ENCODE measurements around the gene ACSS1.

The ACSS1 gene

DNA sequence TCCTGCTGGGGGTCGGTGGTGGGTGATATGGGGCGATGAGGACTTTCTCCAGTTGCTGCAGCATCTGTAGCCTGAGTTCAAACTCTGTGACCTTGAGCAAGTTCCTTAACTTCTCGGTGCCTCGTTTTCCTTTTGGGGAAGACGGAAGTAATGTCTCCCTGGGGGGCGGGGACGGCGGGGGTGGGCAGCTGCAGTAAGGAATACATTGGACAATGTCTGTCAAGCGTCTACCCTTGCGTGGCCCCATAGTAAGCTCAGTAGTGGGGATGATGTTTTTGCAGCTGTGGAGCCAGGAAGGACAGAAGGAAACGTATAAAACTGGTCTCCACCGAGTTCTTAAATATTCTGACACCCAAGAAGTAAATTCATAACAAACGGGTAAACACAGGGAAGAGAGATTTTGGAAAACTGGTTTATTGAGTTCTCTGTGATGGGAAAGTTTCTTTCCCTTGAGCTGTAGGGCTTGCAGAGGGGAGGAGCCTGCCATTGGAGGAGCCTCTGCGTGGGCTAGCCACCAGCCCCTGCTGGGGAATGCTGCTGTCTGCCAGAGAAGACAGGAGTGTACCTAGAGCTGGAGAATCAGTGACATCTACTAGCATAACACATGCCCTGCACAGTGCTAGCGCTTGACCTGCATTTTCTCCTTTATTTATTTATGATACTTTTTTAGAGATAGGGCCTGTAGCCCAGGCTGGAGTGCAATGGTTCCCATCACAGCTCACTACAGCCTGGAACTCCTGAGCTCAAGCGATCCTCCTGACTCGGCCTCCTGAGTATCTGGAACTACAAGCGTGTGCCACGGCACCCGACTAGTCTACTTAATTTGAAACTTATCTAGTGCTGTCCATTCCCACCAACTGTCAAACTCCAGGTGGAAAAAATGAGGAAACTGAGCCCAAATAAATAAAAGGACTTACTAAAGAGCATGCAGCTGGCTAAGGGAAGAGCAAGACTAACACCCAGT, 1.2 kb upstream of the ACSS1 start:
- no peak for ATAC-seq

DNA sequence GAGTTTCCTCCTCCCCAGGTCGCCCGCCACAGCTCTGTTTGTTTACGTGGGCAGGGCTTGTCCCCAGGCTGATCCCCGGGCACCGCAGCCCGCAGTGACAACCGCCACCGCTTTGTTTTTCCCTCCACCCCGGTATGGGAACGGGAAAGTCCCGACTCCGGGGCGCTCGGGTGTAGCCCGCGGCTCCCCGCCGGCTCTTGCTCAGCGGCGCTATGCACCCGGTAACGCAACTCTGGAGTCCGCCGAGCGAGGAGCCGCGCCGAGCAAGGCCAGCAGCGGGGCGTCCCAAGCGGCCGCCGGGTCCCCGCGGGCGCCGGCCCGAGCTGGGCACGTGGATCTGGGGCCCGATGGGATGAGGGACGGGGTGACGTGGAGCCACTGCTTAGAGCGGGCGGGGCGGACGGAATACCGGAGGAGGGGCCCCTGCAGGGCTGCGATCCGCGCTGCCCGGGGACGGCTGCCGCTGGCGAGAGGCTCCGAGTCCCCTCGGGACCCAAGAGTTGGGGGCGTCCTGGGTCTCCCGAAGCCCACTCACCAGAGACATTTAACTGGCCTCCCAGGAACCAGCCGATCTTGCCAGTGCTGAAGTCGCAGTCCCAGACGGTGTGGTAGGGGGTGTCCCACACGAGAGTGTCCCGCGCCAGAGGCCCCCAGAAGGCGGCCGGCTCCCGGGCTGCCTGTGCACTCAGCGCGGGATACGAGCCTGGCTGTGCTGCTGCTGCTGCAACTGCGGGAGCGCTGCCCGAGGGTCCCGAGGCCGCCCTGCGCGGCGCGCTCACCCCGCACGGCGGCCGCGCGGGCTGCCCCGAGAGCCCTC, 497 bp downstream of the ACSS1 start:
- ATAC-seq, result peak; percentile 37 to 42

DNA sequence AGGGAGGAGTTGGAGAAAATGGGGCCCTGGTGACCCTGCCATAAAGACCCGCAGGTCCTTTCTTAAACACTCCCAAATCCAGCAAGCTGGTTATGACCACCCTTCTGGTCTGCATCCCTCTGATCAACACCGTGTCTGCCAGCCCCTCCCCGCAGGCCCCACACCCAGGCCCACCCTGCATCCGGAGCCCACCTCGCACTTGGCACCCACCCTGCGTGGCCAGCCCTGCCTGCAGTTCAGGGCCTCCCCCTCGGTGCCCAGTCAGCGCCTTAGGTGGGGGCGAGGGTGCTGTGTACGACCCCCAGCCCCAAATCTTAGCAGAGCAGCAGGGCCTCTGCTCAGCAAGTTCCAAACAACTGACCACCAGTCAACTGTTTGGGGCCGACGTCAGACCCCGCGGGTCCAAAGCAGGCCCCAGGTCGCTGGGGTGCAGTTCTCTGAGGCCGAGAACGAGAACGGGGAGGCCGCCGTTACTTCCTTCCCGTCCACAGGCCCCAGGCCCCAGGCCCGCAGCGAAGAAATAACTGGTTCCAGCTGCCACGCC, 1.2 kb downstream of the ACSS1 start:
- ATAC-seq, result no peak

DNA sequence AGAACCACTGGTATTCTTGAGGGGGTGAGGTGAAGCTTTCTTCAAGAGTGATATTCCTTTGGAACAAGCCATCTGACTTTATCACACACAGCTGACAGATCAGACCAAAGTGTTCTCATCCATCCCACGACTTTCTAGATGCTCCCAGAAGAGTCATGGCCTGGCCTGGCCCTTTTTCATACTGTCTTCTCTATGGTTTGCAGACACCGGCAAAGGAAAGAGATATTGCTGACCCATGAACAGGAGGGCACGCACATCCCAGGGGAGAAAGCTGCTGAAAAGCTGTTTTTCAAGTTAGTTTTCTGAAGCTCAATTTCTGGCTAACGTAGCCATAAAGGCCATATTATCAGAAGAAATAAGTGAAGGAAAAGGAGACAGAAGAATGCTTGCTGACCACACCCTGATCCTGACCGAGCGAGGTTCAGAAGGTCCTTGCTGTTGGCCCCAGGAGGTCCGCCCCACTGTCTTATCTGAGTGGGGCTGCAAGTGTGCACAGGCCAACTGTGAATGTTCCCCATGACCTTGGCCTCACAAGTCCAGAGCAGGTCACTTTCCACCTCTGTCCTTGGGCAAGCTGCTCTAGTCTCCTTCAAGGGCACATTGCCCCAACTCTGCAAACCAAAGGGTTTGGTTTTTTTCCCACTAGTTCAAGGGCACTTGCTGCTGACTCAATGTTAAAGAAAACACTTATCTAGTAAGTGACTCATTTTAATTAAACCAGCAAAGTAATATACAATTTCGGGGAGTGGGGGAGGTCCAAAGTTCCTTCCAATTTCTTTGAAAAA, 2.0 kb downstream of the ACSS1 start:
- peak in 1 of 2 donors; percentile 42 for ATAC-seq

DNA sequence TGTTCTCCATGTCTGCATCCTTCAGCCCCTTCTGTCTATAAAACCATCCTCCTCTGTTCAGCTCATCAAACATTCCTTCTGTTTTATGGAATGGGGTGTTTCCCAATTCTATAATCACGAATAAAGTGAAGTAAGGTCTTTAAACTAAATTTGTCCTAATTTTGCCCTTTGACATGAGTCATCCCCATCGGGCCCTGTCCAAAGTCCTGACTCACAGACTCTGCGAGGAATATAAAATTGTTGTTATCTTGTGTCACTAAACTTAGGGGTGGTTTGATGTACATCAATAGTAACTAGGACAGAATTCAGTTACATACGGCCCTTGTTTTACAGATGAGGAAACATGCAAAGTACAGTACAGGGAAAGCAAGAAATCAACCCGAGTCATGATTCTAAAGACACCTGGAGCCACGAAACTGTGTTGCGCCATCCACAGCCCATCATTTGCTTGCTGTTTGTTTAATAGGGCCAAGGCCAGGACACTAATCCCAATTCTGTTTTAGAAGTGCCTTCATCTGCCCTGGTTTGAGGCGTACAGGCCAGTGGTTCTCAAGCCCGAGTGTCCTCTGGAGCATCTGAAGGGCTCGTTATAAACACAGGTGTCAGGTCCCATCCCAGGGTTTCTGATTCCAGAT, 2.8 kb downstream of the ACSS1 start:
- no peak for ATAC-seq

DNA sequence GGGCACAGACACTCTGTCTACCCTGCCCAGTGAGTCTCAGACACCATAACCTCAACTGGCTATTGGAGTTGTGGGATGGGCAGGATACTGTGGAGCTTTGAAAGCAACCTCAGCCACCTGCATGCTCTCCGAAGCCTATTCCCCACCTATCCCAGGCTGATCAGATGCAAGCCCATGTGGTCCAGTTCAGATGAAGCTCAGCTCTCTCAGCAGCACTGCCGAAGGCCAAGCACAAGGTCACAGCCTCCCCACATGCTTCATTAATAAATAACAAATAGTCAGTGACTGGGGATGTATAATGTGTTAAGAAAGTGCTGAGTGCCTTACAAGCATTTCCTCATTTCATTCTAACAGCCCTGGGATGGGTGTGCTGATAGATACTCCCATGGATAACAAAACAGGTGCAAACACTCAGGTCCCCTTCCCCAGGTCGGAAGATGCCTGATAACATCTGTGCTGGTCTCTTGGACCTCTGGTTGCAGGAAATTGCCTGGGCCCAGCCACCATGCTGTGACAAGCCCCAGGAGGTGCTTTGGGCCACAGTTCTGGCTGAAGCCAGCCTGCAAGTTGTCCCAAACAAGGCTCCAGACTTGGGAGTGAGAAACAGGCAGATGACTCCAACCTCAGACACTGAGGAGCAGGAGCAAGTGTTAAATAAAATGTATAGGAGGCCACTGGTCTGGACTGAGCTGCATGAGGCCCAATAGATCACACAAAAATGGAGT, 3.7 kb downstream of the ACSS1 start:
- no peak for ATAC-seq

DNA sequence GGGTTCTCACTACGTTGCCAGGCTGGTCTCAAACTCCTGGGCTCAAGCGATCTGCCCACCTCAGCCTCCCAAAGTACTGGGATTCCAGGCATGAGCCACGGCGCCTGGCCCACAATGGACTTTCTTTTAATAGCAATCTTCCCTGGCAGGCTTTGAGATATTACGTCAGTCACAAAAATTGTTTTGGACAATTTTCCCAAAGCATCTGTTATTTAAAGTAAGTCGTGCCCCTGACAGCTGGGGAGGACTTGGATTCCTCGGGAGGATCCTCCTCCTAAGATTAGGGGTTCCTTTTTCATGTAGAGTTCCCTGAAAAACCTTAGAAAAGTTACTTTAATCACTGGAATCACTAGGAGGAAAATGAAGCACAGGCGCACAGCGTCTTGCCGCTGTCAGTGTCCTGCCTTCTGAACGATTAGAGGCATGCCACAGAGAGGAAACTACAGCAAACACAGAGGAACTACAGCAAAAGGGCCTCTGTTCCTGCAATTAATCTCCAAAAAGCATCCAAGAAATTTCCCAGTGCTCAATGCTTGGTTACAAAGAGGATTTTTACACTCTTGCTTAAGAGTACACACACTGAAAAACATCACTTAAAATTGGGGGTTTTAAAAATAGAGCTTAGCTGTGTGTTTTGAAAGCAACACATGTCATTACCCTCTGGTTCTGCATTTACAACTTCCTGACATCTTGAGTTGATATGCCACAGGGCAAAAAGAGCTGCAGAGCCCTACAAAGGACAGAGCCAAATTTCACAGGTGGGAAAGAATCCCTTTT, 4.5 kb downstream of the ACSS1 start:
- no peak for ATAC-seq

DNA sequence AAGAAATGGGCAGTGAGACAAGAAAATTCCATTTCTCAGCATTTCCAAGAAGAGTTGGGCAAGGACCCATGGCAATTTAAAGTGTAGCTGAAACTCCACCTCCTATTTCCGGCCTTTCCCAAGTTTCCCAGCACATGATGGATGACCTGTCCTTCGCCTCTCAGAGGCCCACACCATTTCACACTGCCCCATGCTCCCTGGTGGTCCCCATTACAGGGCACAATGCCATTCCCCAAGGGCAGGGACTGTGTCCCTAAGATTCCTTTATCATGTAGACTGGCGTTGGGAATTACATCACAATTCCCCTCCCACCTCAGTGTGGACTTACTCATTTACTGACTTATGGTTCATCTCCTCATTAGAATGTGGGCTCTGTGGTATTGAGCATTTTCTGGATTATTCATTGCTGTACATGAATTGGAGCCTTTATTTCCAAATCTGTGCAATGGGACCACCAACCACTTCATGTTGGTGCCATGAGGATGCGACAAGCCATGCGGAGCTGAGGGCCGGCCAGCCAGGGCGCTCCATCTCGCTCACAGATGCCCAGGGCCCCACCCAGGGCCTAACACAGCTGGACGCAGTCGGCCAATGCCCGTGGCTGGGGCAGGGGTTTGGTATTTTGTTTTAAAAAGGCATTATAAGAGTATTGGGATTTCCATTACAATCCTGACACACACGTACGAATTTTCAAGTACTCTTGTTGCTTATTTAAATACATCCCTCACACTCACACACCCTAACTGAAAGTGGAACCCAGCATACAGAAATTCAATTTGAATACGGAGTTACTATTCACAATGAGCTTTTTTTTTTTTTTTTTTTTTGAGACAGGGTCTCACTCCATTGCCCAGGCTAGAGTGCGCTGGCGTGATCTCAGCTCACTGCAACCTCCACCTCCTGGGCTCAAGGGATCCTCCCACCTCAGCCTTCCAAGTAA, 5.4 kb downstream of the ACSS1 start:
- ATAC-seq, result no peak

DNA sequence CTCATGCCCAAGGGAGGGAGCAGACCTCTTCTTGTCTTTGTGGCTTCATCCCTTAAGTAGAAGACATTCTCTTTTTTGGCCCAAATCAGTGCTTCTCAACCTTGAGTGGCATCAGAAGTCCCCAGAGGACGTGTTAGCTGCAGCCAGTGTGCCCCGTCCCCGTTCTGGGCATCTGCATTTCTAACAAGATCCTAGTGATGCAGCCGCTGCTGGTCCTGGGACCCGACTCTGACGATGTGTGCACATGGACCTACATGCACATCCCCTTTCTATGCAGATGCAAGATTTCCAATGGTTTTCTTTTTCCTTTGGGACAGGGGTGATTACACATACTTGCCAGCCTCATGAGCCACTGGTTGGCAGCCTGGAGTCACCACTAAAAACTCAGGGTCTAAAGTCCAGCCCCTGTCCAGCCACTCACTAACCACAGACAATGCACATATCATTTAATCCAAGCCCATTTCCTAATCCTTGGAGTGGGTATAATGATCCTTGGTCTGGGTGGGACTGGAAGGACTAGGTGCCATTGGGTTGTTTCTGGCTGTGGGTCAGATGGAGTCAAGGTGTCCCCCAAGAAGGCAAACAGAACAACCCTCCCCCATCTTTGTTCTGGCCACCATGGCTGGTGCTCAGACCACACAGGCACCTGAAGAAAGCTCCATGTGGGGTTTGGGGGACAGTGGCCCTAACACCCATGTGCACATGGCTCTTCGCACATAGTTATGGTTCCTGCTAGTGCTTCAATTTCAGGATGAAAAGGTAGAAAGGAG, 6.4 kb downstream of the ACSS1 start:
- no peak for ATAC-seq

DNA sequence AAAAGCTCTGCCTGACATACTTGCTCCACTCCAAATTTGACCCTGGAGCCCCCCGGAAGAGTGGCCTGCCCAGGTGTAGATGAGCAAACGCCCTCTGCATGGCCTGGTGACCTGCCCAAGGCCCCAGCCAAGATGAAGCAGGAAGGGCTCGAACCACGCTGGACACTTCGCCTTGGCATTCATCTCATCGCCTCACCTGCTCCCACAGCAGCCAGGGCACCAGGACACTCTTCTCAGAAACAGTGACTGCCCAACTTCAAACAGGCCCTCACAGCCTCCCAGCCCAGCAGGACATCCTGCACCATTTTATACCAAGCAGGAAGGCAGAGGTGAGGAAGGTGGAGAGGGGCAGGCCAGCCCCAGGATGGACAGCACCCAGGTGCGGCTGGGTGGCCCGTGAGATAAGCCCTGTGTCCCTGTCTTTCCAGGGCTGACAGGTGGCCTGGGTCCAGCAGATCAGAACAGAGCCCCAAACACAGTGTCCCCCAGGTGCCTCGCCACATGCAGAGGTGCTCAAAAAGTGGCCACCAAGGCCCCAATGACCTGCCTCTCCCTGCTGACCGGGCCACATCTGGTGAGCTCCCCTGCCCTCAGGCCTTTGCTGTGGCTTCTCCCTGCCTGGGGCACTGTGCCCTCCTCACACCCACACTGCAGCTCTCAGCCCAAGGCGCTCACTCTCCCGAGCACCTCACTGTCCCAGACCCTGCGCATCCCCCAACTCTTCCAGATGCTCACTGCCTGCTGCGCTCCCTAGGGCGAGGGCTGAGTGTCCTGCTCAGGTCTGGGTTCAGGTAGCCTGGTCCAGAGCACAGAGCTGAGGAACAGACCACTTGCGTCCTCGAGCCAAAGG, 7.2 kb downstream of the ACSS1 start:
- no peak for ATAC-seq

DNA sequence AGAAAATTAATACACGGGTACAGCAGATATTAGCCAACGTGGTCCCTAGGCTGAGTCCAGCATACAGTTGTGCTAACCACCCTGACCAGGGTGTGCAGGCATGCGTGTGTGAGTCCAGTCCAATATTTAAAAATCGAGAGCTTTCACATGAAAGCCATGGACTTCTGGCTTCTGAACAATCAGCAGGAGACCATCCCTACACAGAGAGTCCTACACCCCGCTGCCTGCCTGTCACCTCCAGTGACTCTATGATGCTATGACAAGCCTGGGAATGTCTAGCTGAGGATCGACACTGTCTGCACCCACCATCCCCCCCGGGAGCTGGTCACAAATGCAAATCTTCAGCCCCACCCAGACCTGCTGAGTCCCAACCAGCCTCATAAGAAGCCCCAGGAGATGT, 7.9 kb downstream of the ACSS1 start:
- no peak for ATAC-seq

DNA sequence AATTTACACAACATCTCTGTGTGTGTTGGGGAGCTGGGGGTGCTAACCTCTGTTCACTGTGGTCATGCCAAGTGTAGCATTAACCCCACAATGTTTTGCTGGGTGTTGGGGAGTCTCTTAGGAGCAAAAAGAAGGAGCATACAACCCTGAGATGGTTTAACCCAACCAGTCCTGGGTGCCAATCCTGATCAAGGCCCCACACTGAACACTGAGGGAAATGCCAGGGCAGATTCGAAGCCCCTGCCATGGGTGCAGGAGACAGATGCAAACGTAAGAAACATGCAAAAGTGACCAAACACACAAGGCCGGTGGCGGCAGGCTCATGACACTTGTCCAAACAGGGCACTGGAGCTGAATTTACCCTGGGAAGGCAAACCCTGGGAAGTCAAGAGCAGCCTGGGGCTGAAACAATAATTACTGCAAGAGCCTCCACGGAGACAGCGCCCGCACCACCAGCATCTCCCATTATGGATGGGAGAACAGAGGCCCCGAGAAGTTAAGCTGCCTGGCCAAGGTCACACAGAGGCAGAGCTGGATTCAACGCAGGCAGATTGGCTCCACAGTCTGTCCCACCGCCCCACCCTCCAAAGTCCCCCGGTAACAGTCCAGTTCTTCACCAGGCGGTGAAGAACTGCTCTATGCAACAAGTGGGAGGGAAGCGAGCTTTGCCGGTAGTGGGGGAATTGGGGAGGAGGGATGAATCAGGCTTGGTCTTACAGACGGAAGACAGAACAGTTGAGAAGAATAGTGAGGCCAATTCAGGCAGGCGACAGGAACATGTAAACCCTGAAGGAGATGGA, 8.5 kb downstream of the ACSS1 start:
- ATAC-seq, result no peak

DNA sequence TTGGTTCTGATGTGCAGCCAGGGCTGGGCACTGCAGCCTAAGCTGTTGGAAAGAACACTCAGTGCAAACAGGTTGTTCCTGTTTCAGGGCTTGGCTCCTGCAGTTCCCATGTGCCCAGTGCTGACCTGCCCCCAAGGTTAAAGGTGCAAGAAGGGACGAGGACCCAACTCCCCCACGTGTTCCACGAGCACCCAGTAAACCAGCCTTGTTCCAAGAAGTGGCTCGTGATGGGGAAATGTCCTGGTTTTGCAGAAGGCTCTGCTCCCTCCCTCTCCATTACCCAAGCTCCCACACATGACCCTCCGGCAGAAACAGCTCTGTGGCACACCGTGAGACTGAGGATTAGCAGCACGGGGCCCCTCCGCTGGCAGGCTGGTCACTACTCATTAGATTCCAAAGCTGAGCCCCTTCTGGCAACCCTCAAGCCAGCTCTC, 9.4 kb downstream of the ACSS1 start:
- ATAC-seq, result no peak

DNA sequence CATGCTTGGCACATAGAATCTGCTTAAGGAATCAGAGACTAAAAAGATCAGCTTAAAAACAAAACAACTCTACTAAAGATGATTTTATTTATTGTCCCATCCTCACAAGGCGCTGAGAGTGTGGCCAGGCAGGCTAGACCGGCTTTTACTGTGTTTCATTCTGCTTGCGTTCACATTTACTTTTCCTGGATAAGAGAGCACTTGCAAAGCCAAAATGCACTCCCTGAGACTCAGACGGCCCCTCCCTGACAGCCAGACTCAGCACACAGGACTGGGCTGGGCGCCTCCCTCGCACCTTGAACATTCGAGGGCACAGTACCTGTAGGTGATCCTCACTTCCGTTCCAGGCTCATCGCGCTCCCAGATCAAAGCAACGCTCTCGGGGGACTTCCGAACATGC, 10.2 kb downstream of the ACSS1 start:
- ATAC-seq, result no peak

DNA sequence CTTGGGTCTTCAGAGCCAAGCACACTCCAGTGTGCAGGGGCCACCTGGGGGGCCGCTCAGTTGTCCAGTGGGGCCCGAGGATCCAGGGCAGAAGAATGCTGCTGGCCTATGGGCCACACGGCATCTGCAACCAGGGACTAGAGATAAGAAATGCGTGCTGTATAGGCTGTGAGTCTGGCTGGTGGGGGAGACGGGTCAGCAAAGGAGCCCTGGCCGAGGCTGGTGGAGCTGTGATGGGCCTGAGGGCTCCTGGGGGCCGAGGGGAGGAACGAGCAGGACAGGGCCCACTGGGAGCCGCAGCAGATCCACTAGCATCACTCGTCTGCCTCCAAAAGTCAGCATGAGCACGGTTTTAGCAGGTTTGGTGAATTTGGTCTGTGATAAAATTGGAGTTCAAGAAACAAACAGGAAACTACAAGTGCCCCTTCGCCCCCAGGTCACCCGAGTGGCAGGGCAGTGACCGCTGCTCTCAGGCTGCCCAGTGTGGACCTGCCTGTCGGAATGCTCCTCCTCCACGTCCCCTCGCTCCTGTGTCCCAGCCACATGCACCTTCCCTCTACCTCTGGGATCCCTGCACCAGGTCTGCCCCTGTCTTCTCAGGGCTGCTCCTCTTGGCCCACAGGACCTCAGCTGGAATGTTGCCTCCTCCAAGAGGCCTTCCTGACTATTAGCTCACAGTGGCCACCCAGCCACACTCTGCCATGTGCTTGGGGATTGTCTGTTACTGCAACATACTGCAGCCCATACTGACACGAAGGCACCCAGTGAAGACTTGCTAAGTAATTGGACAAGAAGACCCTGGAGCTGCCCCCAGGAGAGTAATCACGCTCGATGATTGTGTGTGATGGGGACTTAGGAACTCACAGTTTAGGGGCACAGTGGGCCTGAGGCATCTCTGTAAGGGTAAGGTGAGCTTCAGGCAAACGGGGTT, 10.9 kb downstream of the ACSS1 start:
- ATAC-seq, result no peak
